GM15510 (cell line): ENCODE measurements around the gene MRPL1.

Experiments used
- POLR2A ChIP-seq: IDR thresholded peaks from 3 replicates; pipeline ENCODE4 v1.6.1; 2011; ENCODE audit warnings: borderline replicate concordance; ENCODE audit not compliant: insufficient read length; ENCODE audit errors: extremely low read depth

MRPL1 gene

DNA sequence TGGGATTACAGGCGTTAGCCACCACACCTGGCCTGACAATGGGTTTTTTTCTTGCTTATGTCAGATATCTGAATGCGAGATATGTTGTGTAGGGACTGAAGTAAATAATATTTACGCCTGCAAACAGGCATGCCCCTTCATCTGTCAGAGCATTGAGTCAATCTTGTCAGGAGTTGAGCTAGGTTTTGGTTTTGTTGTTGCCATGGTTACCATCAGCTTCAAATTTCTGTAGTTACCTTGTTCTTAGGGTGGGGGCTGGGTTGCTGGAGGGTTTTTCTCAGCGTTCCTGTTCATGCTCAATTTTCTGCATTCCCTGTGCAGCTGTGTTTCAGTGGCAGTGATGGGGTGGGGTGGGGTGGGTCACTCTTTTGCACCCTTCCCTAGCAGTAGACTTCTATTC is 14.5 kb downstream of the MRPL1 start:
- no peak for TF ChIP-seq POLR2A

- TF ChIP-seq POLR2A = no peak
Measured at GRCh38 chr4:77877771-77878565, 15.3 kb downstream of the MRPL1 start.

- TF ChIP-seq POLR2A = no peak
Measured at GRCh38 chr4:77880784-77881183, 18.2 kb downstream of the MRPL1 start.

GRCh38 chr4:77881460-77882295 is 19.0 kb downstream of the MRPL1 start:
- TF ChIP-seq POLR2A = no peak

- TF ChIP-seq POLR2A = no peak
Measured at GRCh38 chr4:77893451-77893850, 30.8 kb downstream of the MRPL1 start.

DNA sequence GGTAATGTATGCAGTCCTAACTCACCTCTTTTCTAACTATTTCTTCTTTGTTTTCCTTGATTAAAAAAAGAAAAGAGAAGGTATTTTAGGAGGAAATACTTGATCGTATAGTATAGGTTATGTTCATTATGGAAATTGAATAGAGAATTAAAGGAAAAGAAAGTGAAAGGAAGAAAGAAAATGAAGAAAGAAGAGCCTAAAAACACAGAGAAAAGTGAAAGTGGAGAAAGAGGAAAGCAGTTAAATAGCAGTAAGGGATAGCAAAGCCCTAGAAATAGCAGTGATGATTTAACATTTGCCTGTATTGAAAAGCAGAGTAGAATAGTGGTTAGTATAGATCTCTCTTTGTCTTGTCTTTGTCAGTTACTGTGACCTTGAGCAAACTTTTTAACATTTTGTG is 37.0 kb downstream of the MRPL1 start:
- TF ChIP-seq POLR2A = no peak

GRCh38 chr4:77903186-77903585 is 40.6 kb downstream of the MRPL1 start:
- TF ChIP-seq POLR2A = no peak

DNA sequence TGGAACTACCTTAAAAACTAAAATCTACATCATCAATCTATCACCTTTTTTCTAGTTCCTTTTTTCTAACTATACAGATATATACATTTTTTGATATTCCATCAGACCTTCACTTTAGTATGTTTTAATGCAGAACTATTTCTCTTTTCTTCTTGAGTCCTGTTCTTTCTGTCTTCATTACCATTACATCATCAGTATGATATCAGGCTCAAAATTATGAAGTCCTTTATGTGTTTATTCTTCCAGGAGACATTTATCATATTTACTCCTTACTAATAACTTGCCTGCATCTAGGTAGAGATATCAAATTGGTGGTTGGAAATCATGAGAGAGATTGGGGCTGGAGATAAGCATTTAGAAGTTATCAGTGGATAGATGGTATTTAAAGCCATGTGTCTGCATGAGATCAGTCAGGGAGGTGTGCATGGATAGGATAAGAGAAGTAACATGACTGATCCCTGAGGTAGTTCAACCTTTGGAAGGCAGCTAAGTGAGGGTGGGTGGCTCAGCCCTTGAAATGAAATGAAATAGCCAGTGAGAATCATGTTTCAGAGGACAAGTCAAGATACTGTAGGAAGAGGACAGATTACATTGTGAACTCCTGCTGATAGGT is 43.1 kb downstream of the MRPL1 start:
- no peak for TF ChIP-seq POLR2A

DNA sequence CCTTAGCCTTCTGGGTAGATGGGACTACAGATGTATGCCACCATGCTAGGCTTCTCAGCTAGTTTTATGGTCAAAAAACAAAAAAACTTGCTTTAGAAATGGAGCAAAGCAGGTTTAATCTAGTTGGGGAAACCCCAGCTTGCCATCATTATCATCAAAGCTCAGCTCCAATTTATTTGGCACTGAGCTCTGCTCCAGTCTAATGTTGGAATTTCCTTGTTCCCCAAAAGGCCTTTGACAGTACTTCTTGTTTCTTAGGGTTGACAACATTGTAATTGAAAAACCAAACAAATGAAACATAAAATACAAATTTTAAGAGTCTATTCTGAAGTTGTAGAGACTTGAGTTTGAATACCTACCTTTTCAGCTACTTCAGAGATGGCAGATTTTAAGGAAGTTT is 48.0 kb downstream of the MRPL1 start:
- no peak for TF ChIP-seq POLR2A

GRCh38 chr4:77911091-77911490 is 48.5 kb downstream of the MRPL1 start:
- no peak for TF ChIP-seq POLR2A

- TF ChIP-seq POLR2A = no peak
Measured at GRCh38 chr4:77911842-77912450, 49.3 kb downstream of the MRPL1 start.

DNA sequence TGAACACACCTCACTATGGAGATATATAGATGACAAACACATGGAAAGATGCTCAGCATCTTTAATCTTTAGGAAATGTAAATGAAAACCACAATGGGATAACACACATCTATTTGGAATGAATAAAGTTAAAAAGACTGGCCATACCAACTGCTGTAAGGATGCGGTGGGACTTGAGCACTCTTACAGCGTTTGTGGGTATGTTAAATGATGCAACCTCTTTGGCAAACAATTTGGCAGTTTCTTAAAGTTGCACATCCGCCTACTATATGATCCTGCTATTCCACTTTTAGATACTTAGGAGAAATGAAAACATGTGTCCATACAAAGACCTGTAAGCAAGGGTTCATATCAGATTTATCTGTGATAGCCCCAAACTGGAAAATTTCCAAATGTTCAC is 50.7 kb downstream of the MRPL1 start:
- no peak for TF ChIP-seq POLR2A

DNA sequence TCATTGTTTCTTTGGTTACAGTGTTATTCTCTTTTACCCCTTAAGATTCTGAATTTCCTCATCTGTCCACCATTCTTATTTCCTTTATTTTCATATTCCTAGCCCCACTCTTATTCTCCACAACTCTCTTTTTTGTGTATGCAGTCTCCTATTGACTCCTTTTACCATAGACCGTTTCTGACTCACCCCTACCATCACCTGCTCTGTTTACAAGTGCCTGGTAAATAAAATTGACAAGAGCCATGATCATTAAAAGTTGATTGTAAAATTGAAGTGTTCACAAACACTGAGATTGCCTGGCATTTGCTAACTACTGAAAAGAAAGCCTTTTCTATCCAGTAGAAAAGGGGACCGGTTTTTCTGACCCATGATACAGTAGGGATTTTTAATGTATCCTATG is 54.4 kb downstream of the MRPL1 start:
- no peak for TF ChIP-seq POLR2A

DNA sequence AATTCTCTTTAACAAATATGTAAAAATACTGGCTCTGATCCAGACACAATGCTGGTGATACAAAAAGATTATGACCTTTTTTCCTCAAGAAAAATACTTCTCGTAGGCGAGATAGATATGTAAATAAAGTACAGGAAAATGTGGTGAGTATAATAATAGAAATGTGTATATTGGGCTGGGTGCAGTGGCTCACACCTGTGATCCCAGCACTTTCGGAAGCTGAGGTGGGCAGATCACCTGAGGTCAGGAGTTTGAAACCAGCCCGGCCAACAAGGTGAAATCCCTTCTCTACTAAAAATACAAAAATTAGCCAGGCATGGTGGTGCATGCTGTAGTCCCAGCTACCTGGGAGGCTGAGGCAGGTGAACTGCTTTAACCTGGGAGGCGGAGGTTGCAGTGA is 55.0 kb downstream of the MRPL1 start:
- no peak for TF ChIP-seq POLR2A

DNA sequence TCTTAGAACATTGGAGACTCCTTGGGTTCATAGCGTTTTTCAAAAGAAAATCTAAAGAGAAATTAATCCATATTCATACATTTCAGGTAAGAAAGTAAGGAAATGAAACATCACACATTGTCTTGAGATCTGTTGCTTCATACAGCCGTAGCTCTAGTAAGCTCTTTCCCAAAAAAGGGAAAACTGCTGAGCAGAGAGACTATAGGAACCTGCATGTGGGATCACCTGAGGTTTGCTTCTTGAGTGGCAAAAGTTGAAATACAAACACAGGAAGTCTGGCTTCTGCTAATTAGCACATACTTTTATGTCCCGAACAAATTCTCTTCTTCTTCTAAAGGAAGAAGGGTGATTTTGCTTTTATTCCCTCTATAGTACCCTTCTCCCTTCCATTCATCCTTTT is 57.7 kb downstream of the MRPL1 start:
- no peak for TF ChIP-seq POLR2A
